Upper lobe of left lung (tissue), 4 donors: Measurements from ENCODE around the gene FAM120B.

Source experiments
- POLR2AphosphoS5 ChIP-seq, 2 donors: sonication (generic); formaldehyde crosslinking; IDR thresholded peaks; one replicate each; pipeline ENCODE4 v1.5.1; 2017; ENCODE audit warnings: antibody characterized with exemption in 2 of 2
- TF ChIP-seq, protein P1 (sequence below), 6 experiments: fragments of 450-650 bp in 4 of 6; fragments of 200-600 bp in 2 of 6; sonication (generic) in 2 of 6; IDR thresholded peaks; one replicate each; pipeline ENCODE4 v1.5.1; 2016 to 2019; ENCODE audit warnings: antibody characterized with exemption in 6 of 6

- TF ChIP-seq, protein P1, sequence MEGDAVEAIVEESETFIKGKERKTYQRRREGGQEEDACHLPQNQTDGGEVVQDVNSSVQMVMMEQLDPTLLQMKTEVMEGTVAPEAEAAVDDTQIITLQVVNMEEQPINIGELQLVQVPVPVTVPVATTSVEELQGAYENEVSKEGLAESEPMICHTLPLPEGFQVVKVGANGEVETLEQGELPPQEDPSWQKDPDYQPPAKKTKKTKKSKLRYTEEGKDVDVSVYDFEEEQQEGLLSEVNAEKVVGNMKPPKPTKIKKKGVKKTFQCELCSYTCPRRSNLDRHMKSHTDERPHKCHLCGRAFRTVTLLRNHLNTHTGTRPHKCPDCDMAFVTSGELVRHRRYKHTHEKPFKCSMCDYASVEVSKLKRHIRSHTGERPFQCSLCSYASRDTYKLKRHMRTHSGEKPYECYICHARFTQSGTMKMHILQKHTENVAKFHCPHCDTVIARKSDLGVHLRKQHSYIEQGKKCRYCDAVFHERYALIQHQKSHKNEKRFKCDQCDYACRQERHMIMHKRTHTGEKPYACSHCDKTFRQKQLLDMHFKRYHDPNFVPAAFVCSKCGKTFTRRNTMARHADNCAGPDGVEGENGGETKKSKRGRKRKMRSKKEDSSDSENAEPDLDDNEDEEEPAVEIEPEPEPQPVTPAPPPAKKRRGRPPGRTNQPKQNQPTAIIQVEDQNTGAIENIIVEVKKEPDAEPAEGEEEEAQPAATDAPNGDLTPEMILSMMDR (IDR thresholded peaks at IDR 0.05) = peak in 1 of 6 experiments; percentile 8
- TF ChIP-seq POLR2AphosphoS5 (IDR thresholded peaks at IDR 0.05) = no peak
Observed at GRCh38 chr6:170289180-170289931, 17.2 kb upstream of the FAM120B start.
